ENCODE results near the gene KRTAP9-7.
"Not testable (repeated sequence)": the region's sequence is repeated elsewhere in the genome, so short reads cannot be mapped to it uniquely, and the experiment has no call there.

Gene KRTAP9-7

GRCh38 chr17:41271323-41271722 lies 4.2 kb upstream of the KRTAP9-7 start:
- H3K4me1 ChIP-seq (ENCODE audit: control insufficient read depth in 5 of 5, insufficient read depth in 5 of 5, low read length in 5 of 5); H3K4me3 ChIP-seq (ENCODE audit: low read depth in 1 of 5, low read length in 5 of 5); H3K9ac ChIP-seq (ENCODE audit: low read length in 5 of 5); H3K27me3 ChIP-seq (ENCODE audit: control insufficient read depth in 5 of 5, insufficient read depth in 4 of 5, low read length in 5 of 5); H3K27ac ChIP-seq (ENCODE audit: low read depth, low read length); H3K36me3 ChIP-seq (ENCODE audit: control insufficient read depth in 5 of 5, insufficient read depth in 5 of 5, low read length in 5 of 5); H3K9me3 ChIP-seq (ENCODE audit: control insufficient read depth in 5 of 5, low read length in 5 of 5): not testable (repeated sequence)

GRCh38 chr17:41271858-41272257 lies 3.6 kb upstream of the KRTAP9-7 start:
- Histone ChIP-seq H3K27me3 (ENCODE audit: control insufficient read depth in 5 of 5, insufficient read depth in 4 of 5, low read length in 5 of 5) (peaks cover 0 to 3% (median 0%) of the 10 kb centered on the region in 5 donors), H3K27ac (ENCODE audit: low read depth, low read length) (no peak overlapping the region), H3K4me1 (ENCODE audit: control insufficient read depth in 5 of 5, insufficient read depth in 5 of 5, low read length in 5 of 5) (no peaks in the 10 kb centered on the region), H3K9me3 (ENCODE audit: control insufficient read depth in 5 of 5, low read length in 5 of 5) (no peaks in the 10 kb centered on the region), H3K9ac (ENCODE audit: low read length in 5 of 5) (no peak overlapping the region), H3K36me3 (ENCODE audit: control insufficient read depth in 5 of 5, insufficient read depth in 5 of 5, low read length in 5 of 5) (no peaks in the 10 kb centered on the region), H3K4me3 (ENCODE audit: low read depth in 1 of 5, low read length in 5 of 5) (no peak overlapping the region)

DNA sequence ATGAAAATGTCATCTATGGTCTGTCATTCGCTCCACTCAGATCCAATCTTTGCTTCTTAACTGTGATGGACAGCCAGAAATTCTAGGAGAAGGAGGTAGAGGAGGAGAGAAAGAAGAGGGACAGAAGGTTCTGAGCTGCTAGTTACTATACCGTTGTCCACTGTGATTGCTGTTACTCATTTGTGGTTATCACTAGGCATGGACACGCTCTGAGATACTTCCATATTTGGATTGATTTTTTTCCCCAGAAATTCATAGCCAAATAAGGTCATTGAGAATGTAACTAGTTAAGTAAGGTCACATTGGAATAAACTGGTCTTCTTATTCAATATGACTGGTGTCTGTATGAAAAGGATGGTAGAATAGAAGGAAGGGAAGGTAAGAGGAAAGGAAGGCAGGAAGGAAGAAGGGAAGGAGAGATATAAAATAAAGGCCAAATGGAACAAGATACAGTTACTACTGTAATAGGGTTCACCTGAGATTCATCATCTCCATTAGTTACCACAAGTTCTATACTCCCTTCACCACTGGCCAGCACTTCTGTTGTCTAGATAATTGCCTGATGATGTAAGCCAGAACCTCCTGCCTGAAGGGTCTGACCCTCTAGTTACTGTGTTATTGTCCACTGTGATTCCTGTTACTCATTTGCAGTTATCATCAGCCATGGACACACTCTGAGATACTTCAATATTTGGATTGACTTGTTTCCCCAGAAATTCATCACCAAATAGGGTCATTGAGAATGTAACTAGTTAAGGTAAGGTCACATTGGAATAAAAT lies 2.9 kb downstream of the KRTAP9-7 start:
- no peak overlapping the region for H3K4me3 ChIP-seq (ENCODE audit: low read depth in 1 of 5, low read length in 5 of 5)
- H3K4me1 ChIP-seq (ENCODE audit: control insufficient read depth in 5 of 5, insufficient read depth in 5 of 5, low read length in 5 of 5) = no peaks in the 10 kb centered on the region
- peaks cover 0 to 7% (median 0%) of the 10 kb centered on the region in 5 donors for H3K27me3 ChIP-seq (ENCODE audit: control insufficient read depth in 5 of 5, insufficient read depth in 4 of 5, low read length in 5 of 5)
- H3K9me3 ChIP-seq (ENCODE audit: control insufficient read depth in 5 of 5, low read length in 5 of 5) = peaks cover 0 to 6% (median 0%) of the 10 kb centered on the region in 5 donors
- H3K27ac ChIP-seq (ENCODE audit: low read depth, low read length) = no peak overlapping the region
- no peaks in the 10 kb centered on the region for H3K36me3 ChIP-seq (ENCODE audit: control insufficient read depth in 5 of 5, insufficient read depth in 5 of 5, low read length in 5 of 5)
- H3K9ac ChIP-seq (ENCODE audit: low read length in 5 of 5) = no peak overlapping the region

DNA sequence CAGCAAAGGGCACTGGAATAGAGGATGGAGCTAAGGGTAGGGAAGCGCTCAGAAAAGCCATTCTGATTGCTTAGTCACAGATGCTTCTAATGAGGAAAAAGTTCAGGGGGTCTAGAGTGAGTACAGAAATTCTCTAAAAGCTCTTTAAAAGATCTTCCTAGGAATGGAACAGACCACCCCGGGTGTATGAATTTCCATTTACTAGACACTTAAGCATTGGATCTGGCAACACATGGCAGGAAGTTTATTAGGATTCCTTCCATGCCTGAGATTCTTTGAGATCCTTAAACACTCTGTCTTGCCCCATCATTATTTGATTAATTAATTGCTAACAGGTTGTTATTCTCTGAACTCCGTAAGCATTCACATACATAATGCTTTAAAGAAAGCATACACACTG lies 8.5 kb downstream of the KRTAP9-7 start:
- H3K36me3 ChIP-seq (ENCODE audit: control insufficient read depth in 5 of 5, insufficient read depth in 5 of 5, low read length in 5 of 5) = no peaks in the 10 kb centered on the region
- no peak overlapping the region for H3K4me3 ChIP-seq (ENCODE audit: low read depth in 1 of 5, low read length in 5 of 5)
- peaks cover 0 to 6% (median 0%) of the 10 kb centered on the region in 5 donors for H3K9me3 ChIP-seq (ENCODE audit: control insufficient read depth in 5 of 5, low read length in 5 of 5)
- no peaks in the 10 kb centered on the region for H3K4me1 ChIP-seq (ENCODE audit: control insufficient read depth in 5 of 5, insufficient read depth in 5 of 5, low read length in 5 of 5)
- H3K27ac ChIP-seq (ENCODE audit: low read depth, low read length) = no peak overlapping the region
- H3K27me3 ChIP-seq (ENCODE audit: control insufficient read depth in 5 of 5, insufficient read depth in 4 of 5, low read length in 5 of 5) = peaks cover 0 to 4% (median 1%) of the 10 kb centered on the region in 5 donors
- no peak overlapping the region for H3K9ac ChIP-seq (ENCODE audit: low read length in 5 of 5)

DNA sequence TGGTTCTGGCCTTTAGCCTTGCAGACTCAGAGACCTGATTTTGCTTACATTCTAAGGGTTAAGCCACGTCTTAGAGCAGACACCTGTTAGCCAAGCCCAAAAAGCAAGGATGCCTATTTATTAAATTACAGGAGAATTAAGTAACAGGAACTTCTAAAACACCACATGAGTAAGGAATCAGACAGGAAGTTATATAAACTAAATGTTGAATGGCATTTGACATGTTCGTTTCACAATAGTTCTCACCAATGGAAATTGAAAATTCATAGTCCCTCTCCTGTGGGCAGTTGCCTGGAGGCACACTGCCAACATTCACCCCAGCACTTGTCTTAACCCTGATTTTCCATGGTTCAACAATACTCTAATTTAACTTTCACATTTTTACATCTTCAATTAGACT lies 9.0 kb downstream of the KRTAP9-7 start:
- H3K4me1 ChIP-seq (ENCODE audit: control insufficient read depth in 5 of 5, insufficient read depth in 5 of 5, low read length in 5 of 5) = no peaks in the 10 kb centered on the region
- H3K9me3 ChIP-seq (ENCODE audit: control insufficient read depth in 5 of 5, low read length in 5 of 5) = peaks cover 0 to 6% (median 0%) of the 10 kb centered on the region in 5 donors
- H3K4me3 ChIP-seq (ENCODE audit: low read depth in 1 of 5, low read length in 5 of 5) = no peak overlapping the region
- H3K27me3 ChIP-seq (ENCODE audit: control insufficient read depth in 5 of 5, insufficient read depth in 4 of 5, low read length in 5 of 5) = peaks cover 0 to 4% (median 2%) of the 10 kb centered on the region in 5 donors
- no peak overlapping the region for H3K9ac ChIP-seq (ENCODE audit: low read length in 5 of 5)
- H3K27ac ChIP-seq (ENCODE audit: low read depth, low read length) = no peak overlapping the region
- no peaks in the 10 kb centered on the region for H3K36me3 ChIP-seq (ENCODE audit: control insufficient read depth in 5 of 5, insufficient read depth in 5 of 5, low read length in 5 of 5)

- Histone ChIP-seq H3K4me1 (ENCODE audit: control insufficient read depth in 5 of 5, insufficient read depth in 5 of 5, low read length in 5 of 5) (no peaks in the 10 kb centered on the region), H3K9ac (ENCODE audit: low read length in 5 of 5) (no peak overlapping the region), H3K4me3 (ENCODE audit: low read depth in 1 of 5, low read length in 5 of 5) (no peak overlapping the region), H3K9me3 (ENCODE audit: control insufficient read depth in 5 of 5, low read length in 5 of 5) (no peaks in the 10 kb centered on the region), H3K27me3 (ENCODE audit: control insufficient read depth in 5 of 5, insufficient read depth in 4 of 5, low read length in 5 of 5) (peaks cover 0 to 4% (median 0%) of the 10 kb centered on the region in 5 donors), H3K27ac (ENCODE audit: low read depth, low read length) (no peak overlapping the region), H3K36me3 (ENCODE audit: control insufficient read depth in 5 of 5, insufficient read depth in 5 of 5, low read length in 5 of 5) (no peaks in the 10 kb centered on the region)
Measured at GRCh38 chr17:41287050-41287449, 11.6 kb downstream of the KRTAP9-7 start.

GRCh38 chr17:41294016-41294415 lies 18.5 kb downstream of the KRTAP9-7 start:
- H3K9me3 ChIP-seq (ENCODE audit: control insufficient read depth in 5 of 5, low read length in 5 of 5) = no peaks in the 10 kb centered on the region
- no peak overlapping the region for H3K9ac ChIP-seq (ENCODE audit: low read length in 5 of 5)
- H3K4me1 ChIP-seq (ENCODE audit: control insufficient read depth in 5 of 5, insufficient read depth in 5 of 5, low read length in 5 of 5) = no peaks in the 10 kb centered on the region
- H3K27me3 ChIP-seq (ENCODE audit: control insufficient read depth in 5 of 5, insufficient read depth in 4 of 5, low read length in 5 of 5) = peaks cover 0 to 5% (median 3%) of the 10 kb centered on the region in 5 donors
- H3K4me3 ChIP-seq (ENCODE audit: low read depth in 1 of 5, low read length in 5 of 5) = no peak overlapping the region
- no peaks in the 10 kb centered on the region for H3K36me3 ChIP-seq (ENCODE audit: control insufficient read depth in 5 of 5, insufficient read depth in 5 of 5, low read length in 5 of 5)
- no peak overlapping the region for H3K27ac ChIP-seq (ENCODE audit: low read depth, low read length)

- Histone ChIP-seq H3K36me3 (ENCODE audit: control insufficient read depth in 5 of 5, insufficient read depth in 5 of 5, low read length in 5 of 5) (no peaks in the 10 kb centered on the region), H3K27ac (ENCODE audit: low read depth, low read length) (no peak overlapping the region), H3K9ac (ENCODE audit: low read length in 5 of 5) (no peak overlapping the region), H3K4me3 (ENCODE audit: low read depth in 1 of 5, low read length in 5 of 5) (no peak overlapping the region), H3K27me3 (ENCODE audit: control insufficient read depth in 5 of 5, insufficient read depth in 4 of 5, low read length in 5 of 5) (peaks cover 0 to 5% (median 0%) of the 10 kb centered on the region in 5 donors), H3K4me1 (ENCODE audit: control insufficient read depth in 5 of 5, insufficient read depth in 5 of 5, low read length in 5 of 5) (no peaks in the 10 kb centered on the region), H3K9me3 (ENCODE audit: control insufficient read depth in 5 of 5, low read length in 5 of 5) (peaks cover 0 to 2% (median 0%) of the 10 kb centered on the region in 5 donors)
Measured at GRCh38 chr17:41296846-41297245, 21.3 kb downstream of the KRTAP9-7 start.

DNA sequence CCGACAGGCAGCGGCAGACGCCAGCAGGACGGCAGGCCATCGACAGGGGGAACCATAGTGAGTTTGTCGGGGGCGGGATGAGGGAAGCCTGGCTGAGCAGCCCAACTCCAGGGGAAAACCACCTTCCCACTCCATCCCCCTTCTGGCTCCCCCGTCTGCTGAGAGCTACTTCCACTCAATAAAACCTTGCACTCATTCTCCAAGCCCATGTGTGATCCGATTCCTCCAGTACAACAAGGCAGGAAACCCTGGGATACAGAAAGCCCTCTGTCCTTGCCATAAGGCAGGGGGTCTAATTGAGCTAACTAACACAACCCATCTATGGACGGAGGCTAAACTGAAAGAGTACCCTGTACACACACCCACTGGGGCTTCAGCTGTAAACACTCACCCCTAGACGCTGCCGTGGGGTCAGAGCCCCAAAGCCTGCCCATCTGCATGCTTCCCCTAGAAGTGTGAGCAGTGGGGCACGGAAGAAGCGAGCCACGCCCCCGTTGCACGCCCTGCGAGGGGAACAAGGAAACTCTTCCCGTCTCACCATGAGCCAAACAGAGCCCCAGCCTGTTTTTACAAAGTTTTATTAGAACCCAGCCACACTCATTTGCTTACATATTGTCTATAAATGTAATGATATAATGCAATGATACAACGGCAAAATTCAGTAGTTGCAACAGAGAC lies 23.1 kb downstream of the KRTAP9-7 start:
- Histone ChIP-seq H3K27ac (ENCODE audit: low read depth, low read length) (no peak overlapping the region), H3K4me1 (ENCODE audit: control insufficient read depth in 5 of 5, insufficient read depth in 5 of 5, low read length in 5 of 5) (no peaks in the 10 kb centered on the region), H3K4me3 (ENCODE audit: low read depth in 1 of 5, low read length in 5 of 5) (no peak overlapping the region), H3K27me3 (ENCODE audit: control insufficient read depth in 5 of 5, insufficient read depth in 4 of 5, low read length in 5 of 5) (peaks cover 0 to 5% (median 0%) of the 10 kb centered on the region in 5 donors), H3K9ac (ENCODE audit: low read length in 5 of 5) (no peak overlapping the region), H3K36me3 (ENCODE audit: control insufficient read depth in 5 of 5, insufficient read depth in 5 of 5, low read length in 5 of 5) (no peaks in the 10 kb centered on the region), H3K9me3 (ENCODE audit: control insufficient read depth in 5 of 5, low read length in 5 of 5) (peaks cover 0 to 7% (median 3%) of the 10 kb centered on the region in 5 donors)

- Histone ChIP-seq H3K4me1 (ENCODE audit: control insufficient read depth in 5 of 5, insufficient read depth in 5 of 5, low read length in 5 of 5) (no peaks in the 10 kb centered on the region), H3K9ac (ENCODE audit: low read length in 5 of 5) (no peak overlapping the region), H3K36me3 (ENCODE audit: control insufficient read depth in 5 of 5, insufficient read depth in 5 of 5, low read length in 5 of 5) (no peaks in the 10 kb centered on the region), H3K4me3 (ENCODE audit: low read depth in 1 of 5, low read length in 5 of 5) (no peak overlapping the region), H3K9me3 (ENCODE audit: control insufficient read depth in 5 of 5, low read length in 5 of 5) (peaks cover 0 to 7% (median 3%) of the 10 kb centered on the region in 5 donors), H3K27ac (ENCODE audit: low read depth, low read length) (no peak overlapping the region), H3K27me3 (ENCODE audit: control insufficient read depth in 5 of 5, insufficient read depth in 4 of 5, low read length in 5 of 5) (peaks cover 0 to 5% (median 2%) of the 10 kb centered on the region in 5 donors)
Measured at GRCh38 chr17:41301204-41301790, 25.8 kb downstream of the KRTAP9-7 start.
